GM23338 (cell line): ENCODE measurements around the gene NPB.

Source experiments
- CREB1 ChIP-seq: fragments of 250-450 bp; sonication (Bioruptor Pico); IDR thresholded peaks from 2 replicates; pipeline ENCODE4 v1.5.0; 2020; ENCODE audit warnings: low read depth, mild to moderate bottlenecking, moderate library complexity
- EZH2 ChIP-seq: fragments of 200-600 bp; sonication (generic); IDR thresholded peaks from one replicate; pipeline ENCODE4 v1.8.0; 2017; ENCODE audit warnings: antibody characterized with exemption, mild to moderate bottlenecking, low read depth; ENCODE audit not compliant: unreplicated experiment
- JUNB ChIP-seq: IDR thresholded peaks from one replicate; pipeline ENCODE4 v1.6.1; 2016; ENCODE audit warnings: antibody characterized with exemption; ENCODE audit not compliant: unreplicated experiment
- NANOG ChIP-seq: IDR thresholded peaks from 2 replicates; pipeline ENCODE4 v1.6.1; 2016; ENCODE audit warnings: antibody characterized with exemption, borderline replicate concordance
- POLR2AphosphoS5 ChIP-seq: IDR thresholded peaks from 2 replicates; pipeline ENCODE4 v1.6.1; 2016; ENCODE audit warnings: antibody characterized with exemption, low read depth
- REST ChIP-seq: IDR thresholded peaks from one replicate; pipeline ENCODE4 v1.6.1; 2018; ENCODE audit warnings: antibody characterized with exemption; ENCODE audit not compliant: unreplicated experiment
- ZNF462 ChIP-seq: fragments of 250-450 bp; sonication (Bioruptor Pico); IDR thresholded peaks from 2 replicates; pipeline ENCODE4 v1.5.0; 2020; ENCODE audit warnings: mild to moderate bottlenecking, moderate library complexity
- TF ChIP-seq, protein P1 (sequence below), 2 experiments: fragments of 200-600 bp in 1 of 2; sonication (generic) in 1 of 2; conservative IDR thresholded peaks; 2 replicates each; pipeline versions ENCODE4 v1.5.1 to v1.6.1; 2016 to 2017; ENCODE audit warnings: antibody characterized with exemption in 2 of 2, low read depth in 2 of 2, mild to moderate bottlenecking in 2 of 2, moderate library complexity in 1 of 2

DNA sequence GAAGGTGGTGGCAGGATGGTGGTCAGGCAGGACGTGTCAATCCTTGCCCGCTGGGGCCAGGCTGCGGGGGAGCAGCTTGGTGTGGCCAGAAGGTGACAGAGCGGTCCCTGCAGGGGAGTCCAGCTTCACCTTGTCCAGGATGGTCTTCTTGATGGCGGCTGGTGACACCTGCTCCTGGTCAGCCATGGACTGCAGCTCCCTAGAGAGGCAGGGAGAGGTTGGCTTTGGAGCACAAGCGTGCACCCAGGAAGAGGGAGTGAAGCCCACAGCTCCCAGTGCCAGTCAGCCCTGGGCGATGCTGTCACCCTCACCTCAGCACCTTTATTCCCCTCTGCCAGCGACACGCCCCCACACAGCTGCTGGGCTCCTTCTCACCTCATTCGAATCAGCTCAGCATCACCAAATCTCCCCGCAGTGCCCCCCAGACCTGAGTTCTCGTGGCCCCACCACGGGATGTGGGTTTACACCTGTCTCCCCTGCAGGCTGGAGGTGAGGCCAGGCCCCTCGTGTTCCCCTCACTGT is 31.2 kb downstream of the NPB start:
- TF ChIP-seq, protein P1, sequence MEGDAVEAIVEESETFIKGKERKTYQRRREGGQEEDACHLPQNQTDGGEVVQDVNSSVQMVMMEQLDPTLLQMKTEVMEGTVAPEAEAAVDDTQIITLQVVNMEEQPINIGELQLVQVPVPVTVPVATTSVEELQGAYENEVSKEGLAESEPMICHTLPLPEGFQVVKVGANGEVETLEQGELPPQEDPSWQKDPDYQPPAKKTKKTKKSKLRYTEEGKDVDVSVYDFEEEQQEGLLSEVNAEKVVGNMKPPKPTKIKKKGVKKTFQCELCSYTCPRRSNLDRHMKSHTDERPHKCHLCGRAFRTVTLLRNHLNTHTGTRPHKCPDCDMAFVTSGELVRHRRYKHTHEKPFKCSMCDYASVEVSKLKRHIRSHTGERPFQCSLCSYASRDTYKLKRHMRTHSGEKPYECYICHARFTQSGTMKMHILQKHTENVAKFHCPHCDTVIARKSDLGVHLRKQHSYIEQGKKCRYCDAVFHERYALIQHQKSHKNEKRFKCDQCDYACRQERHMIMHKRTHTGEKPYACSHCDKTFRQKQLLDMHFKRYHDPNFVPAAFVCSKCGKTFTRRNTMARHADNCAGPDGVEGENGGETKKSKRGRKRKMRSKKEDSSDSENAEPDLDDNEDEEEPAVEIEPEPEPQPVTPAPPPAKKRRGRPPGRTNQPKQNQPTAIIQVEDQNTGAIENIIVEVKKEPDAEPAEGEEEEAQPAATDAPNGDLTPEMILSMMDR (conservative IDR thresholded peaks at IDR 0.05; ENCODE audit: low read depth in 2 of 2): no peak
- TF ChIP-seq ZNF462 (no peak), REST (no peak), POLR2AphosphoS5 (no peak; the same call in 1 of the 2 replicates), CREB1 (CRISPR knock-in tag) (no peak), EZH2 (no peak), NANOG (no peak), JUNB (no peak)
